ENCODE data around the gene GATC. TPM values are rescaled to one million over a fixed set of nuclear protein-coding genes. Genes with fewer than 3 reads are reported as not detected.

GATC gene
- total and polyA plus RNA-seq, 10 of the 15 experiments (the other 5 are each of a cell fraction or from before 2014, with no cell fraction given), result 5.1 to 40.3 (median 22.9) TPM

DNA sequence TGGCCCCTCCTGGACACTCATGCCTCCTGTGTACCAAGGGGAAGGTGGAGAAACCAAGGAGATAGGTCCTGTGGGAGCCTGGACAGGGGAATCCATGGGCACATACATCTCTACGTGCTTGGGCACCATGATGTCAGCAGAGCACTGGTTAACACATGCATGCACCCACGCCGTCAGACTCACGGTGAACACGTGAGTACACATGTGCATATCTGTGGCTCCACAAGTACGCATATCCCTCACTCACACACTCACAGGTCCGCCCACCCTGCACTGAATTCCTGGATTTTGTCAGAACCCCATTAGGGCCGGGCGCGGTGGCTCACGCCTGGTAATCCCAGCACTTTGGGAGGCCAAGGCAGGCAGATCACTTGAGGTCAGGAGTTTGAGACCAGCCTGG is 37.5 kb upstream of the GATC start:
- ChIA-PET SMC1A (ENCODE audit: uncharacterized antibody, unreplicated experiment) (no interaction called here), CTCF (no interaction called here), RAD21 (ENCODE audit: unreplicated experiment) (no interaction called here), POLR2A (no interaction called here)
- Histone ChIP-seq H3K36me3 (ENCODE audit: control insufficient read depth in 2 of 2, insufficient read depth in 2 of 2, low read length in 1 of 2) (no peaks in the 10 kb centered on the region), H3K27ac (ENCODE audit: control insufficient read depth, insufficient read depth) (no peak overlapping the region), H3K9me3 (replicated peaks; ENCODE audit: control insufficient read depth, insufficient read depth, low read length) (no peaks in the 10 kb centered on the region), H3K4me1 (ENCODE audit: control insufficient read depth, insufficient read depth, low read length) (no peaks in the 10 kb centered on the region), H3K9ac (ENCODE audit: control insufficient read depth, insufficient read depth, low read length) (no peak overlapping the region), H3K4me3 (no peak overlapping the region), H2AFZ (ENCODE audit: control insufficient read depth, low read depth, low read length) (no peak overlapping the region), H3K27me3 (replicated peaks in 1 of 2; ENCODE audit: control insufficient read depth in 2 of 2, insufficient read depth in 2 of 2, low read length in 1 of 2) (no peaks in the 10 kb centered on the region), H4K20me1 (ENCODE audit: control insufficient read depth, insufficient read depth) (no peaks in the 10 kb centered on the region), H3K79me2 (ENCODE audit: control insufficient read depth, insufficient read depth, low read length) (no peaks in the 10 kb centered on the region), H3K4me2 (ENCODE audit: control insufficient read depth, insufficient read depth) (no peak overlapping the region)
- FAIRE-seq (no peak), DNase-seq (ENCODE audit: low read depth, low spot score) (no peak), ATAC-seq (no peak)
- in situ Hi-C loops (cut with MboI), result no loop called here
- TF ChIP-seq CBFB (IDR thresholded peaks at IDR 0.05; ENCODE audit: low read depth) (no peak), ZNF274 (IDR thresholded peaks at IDR 0.05; ENCODE audit: insufficient read depth, insufficient read length) (no peak)
- TF ChIP-seq, protein P1, sequence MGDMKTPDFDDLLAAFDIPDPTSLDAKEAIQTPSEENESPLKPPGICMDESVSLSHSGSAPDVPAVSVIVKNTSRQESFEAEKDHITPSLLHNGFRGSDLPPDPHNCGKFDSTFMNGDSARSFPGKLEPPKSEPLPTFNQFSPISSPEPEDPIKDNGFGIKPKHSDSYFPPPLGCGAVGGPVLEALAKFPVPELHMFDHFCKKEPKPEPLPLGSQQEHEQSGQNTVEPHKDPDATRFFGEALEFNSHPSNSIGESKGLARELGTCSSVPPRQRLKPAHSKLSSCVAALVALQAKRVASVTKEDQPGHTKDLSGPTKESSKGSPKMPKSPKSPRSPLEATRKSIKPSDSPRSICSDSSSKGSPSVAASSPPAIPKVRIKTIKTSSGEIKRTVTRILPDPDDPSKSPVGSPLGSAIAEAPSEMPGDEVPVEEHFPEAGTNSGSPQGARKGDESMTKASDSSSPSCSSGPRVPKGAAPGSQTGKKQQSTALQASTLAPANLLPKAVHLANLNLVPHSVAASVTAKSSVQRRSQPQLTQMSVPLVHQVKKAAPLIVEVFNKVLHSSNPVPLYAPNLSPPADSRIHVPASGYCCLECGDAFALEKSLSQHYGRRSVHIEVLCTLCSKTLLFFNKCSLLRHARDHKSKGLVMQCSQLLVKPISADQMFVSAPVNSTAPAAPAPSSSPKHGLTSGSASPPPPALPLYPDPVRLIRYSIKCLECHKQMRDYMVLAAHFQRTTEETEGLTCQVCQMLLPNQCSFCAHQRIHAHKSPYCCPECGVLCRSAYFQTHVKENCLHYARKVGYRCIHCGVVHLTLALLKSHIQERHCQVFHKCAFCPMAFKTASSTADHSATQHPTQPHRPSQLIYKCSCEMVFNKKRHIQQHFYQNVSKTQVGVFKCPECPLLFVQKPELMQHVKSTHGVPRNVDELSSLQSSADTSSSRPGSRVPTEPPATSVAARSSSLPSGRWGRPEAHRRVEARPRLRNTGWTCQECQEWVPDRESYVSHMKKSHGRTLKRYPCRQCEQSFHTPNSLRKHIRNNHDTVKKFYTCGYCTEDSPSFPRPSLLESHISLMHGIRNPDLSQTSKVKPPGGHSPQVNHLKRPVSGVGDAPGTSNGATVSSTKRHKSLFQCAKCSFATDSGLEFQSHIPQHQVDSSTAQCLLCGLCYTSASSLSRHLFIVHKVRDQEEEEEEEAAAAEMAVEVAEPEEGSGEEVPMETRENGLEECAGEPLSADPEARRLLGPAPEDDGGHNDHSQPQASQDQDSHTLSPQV (IDR thresholded peaks at IDR 0.05), result no peak
- intact Hi-C loops (cut with micrococcal nuclease; ENCODE audit: unreplicated experiment), result no loop called here
- BruUV-seq (replicated peaks), result no TSS peak
- 62% methylated on average over 11 of the region's 11 CpGs for WGBS (ENCODE audit: insufficient coverage, insufficient replicate concordance, low lambda C conversion rate, missing lambda C conversion rate)

DNA sequence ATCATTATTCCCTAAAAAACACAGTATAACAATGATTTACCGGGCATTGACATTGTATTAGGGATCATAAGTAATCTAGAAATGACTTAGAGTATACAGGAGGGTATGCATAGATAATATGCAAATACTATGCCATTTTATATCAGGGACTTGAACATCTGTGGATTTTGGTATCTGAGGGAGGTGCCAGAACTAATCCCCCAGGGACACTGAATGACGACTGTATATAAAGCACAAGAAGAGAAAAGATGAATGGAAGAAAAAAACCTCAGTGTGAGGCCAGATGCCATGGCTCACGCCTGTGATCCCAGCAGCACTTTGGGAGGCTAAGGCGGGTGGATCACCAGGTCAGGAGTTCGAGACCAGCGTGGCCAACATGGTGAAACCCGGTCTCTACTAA is 33.8 kb upstream of the GATC start:
- CTCF ChIA-PET, result no interaction called here
- WGBS (ENCODE audit: insufficient coverage, insufficient replicate concordance, low lambda C conversion rate, missing lambda C conversion rate), result 27% methylated on average over 7 of the region's 7 CpGs
- Histone ChIP-seq H3K4me2 (ENCODE audit: control insufficient read depth, insufficient read depth) (no peak overlapping the region), H3K9me3 (replicated peaks; ENCODE audit: control insufficient read depth, insufficient read depth, low read length) (no peaks in the 10 kb centered on the region), H3K27ac (ENCODE audit: control insufficient read depth, insufficient read depth) (no peak overlapping the region), H2AFZ (ENCODE audit: control insufficient read depth, low read depth, low read length) (no peak overlapping the region), H3K27me3 (replicated peaks in 1 of 2; ENCODE audit: control insufficient read depth in 2 of 2, insufficient read depth in 2 of 2, low read length in 1 of 2) (no peaks in the 10 kb centered on the region), H3K79me2 (ENCODE audit: control insufficient read depth, insufficient read depth, low read length) (no peaks in the 10 kb centered on the region), H4K20me1 (ENCODE audit: control insufficient read depth, insufficient read depth) (no peaks in the 10 kb centered on the region), H3K4me1 (ENCODE audit: control insufficient read depth, insufficient read depth, low read length) (no peaks in the 10 kb centered on the region), H3K36me3 (ENCODE audit: control insufficient read depth in 2 of 2, insufficient read depth in 2 of 2, low read length in 1 of 2) (no peaks in the 10 kb centered on the region), H3K4me3 (no peak overlapping the region), H3K9ac (ENCODE audit: control insufficient read depth, insufficient read depth, low read length) (no peak overlapping the region)
- in situ Hi-C loops (cut with MboI) (no loop called here), intact Hi-C loops (cut with micrococcal nuclease; ENCODE audit: unreplicated experiment) (no loop called here)
- no peak for TF ChIP-seq CHD2 (IDR thresholded peaks at IDR 0.05; ENCODE audit: borderline replicate concordance, low read depth, low read length)
- TF ChIP-seq, protein P2, sequence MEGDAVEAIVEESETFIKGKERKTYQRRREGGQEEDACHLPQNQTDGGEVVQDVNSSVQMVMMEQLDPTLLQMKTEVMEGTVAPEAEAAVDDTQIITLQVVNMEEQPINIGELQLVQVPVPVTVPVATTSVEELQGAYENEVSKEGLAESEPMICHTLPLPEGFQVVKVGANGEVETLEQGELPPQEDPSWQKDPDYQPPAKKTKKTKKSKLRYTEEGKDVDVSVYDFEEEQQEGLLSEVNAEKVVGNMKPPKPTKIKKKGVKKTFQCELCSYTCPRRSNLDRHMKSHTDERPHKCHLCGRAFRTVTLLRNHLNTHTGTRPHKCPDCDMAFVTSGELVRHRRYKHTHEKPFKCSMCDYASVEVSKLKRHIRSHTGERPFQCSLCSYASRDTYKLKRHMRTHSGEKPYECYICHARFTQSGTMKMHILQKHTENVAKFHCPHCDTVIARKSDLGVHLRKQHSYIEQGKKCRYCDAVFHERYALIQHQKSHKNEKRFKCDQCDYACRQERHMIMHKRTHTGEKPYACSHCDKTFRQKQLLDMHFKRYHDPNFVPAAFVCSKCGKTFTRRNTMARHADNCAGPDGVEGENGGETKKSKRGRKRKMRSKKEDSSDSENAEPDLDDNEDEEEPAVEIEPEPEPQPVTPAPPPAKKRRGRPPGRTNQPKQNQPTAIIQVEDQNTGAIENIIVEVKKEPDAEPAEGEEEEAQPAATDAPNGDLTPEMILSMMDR (IDR thresholded peaks at IDR 0.05 in 2 of 3, conservative IDR thresholded peaks at IDR 0.05 in 1 of 3; ENCODE audit: control insufficient read depth in 2 of 3, extremely low read depth in 1 of 3, insufficient read depth in 1 of 3, low read depth in 3 of 3, low read length in 3 of 3), result no peak
- no peak for TF ChIP-seq HDAC2 (IDR thresholded peaks at IDR 0.05)
- no peak for TF ChIP-seq BMI1 (IDR thresholded peaks at IDR 0.05; ENCODE audit: borderline replicate concordance)
- no peak for TF ChIP-seq LARP7 (IDR thresholded peaks at IDR 0.05)
- no peak for TF ChIP-seq SIX5 (IDR thresholded peaks at IDR 0.05; ENCODE audit: low read depth, low read length, severe bottlenecking)
- no TSS peak for BruUV-seq (replicated peaks)
- POLR2A ChIA-PET, result no interaction called here
- FAIRE-seq (no peak), ATAC-seq (no peak), DNase-seq (ENCODE audit: low read depth, low spot score) (no peak)
- RAD21 ChIA-PET (ENCODE audit: unreplicated experiment), result no interaction called here
- SMC1A ChIA-PET (ENCODE audit: uncharacterized antibody, unreplicated experiment), result no interaction called here

Measured in GM12878 (cell line).